ENCODE data around the gene FNDC3B.

DNA sequence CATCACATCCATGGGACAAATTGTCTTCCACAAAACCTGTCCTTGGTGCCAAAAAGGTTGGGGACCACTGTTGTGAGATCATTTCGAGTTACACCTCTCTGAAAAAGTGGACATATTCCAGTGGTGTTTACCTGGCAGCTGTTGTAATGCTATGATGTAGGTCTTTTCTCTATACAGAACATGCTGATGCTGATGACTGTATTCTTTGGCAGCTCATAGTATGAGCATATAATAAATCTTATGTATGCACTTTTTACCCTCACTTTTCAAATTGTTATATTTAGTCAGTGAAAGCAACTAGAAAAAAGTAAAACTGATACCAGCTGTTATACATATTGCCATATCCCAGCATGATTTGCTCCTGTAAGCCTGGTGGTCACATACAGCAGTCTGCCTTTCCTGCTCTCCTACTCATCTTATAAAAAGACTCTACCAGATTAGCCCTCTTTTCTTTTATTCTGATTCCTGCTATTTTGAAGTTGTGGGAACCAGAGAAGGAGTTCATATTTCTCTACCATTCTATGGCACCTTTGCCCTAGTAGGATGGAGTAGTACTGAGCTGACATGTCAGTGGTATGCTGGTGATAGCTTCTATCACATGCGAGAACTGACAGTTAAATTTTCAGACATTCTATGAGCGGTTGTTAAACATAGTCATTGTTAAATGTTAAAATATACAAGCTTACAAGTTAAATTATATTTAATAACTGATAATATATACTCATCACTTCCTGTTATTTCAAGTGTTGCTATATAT is 128.7 kb downstream of the FNDC3B start:
- TF ChIP-seq CTCF (IDR thresholded peaks at IDR 0.05) (no peak), EP300 (IDR thresholded peaks at IDR 0.05) (no peak), POLR2A (IDR thresholded peaks at IDR 0.05) (no peak), POLR2AphosphoS5 (IDR thresholded peaks at IDR 0.05) (no peak)
